OCI-LY1 (cell line): ENCODE measurements around the gene CDH22.

Source experiments
- H2AFZ ChIP-seq: fragments of 200-600 bp; sonication (generic), shearing (Covaris generic); 2 replicates; pipeline ENCODE4 v1.6.0; 2014; ENCODE audit warnings: antibody characterized with exemption, mild to moderate bottlenecking, low read length
- H3F3A ChIP-seq: fragments of 200-600 bp; sonication (generic), shearing (Covaris generic); 2 replicates; pipeline ENCODE4 v1.6.0; 2014; ENCODE audit warnings: mild to moderate bottlenecking, antibody characterized with exemption, low read length, moderate library complexity; ENCODE audit not compliant: insufficient read depth
- H3K27ac ChIP-seq: fragments of 200-600 bp; sonication (generic); 2 replicates; pipeline ENCODE4 v1.5.1; 2014; ENCODE audit warnings: low read length, mixed run types, mild to moderate bottlenecking, low read depth; ENCODE audit not compliant: poor library complexity, severe bottlenecking
- H3K27me3 ChIP-seq: fragments of 200-600 bp; sonication (generic); 2 replicates; pipeline ENCODE4 v1.6.0; 2014; ENCODE audit warnings: antibody characterized with exemption, mild to moderate bottlenecking, low read length, moderate library complexity; ENCODE audit not compliant: insufficient read depth
- H3K36me3 ChIP-seq: fragments of 200-600 bp; sonication (generic); 2 replicates; pipeline ENCODE4 v1.6.1; 2014; ENCODE audit warnings: mild to moderate bottlenecking, antibody characterized with exemption, low read length, moderate library complexity, mixed read lengths; ENCODE audit not compliant: insufficient read depth
- H3K4me1 ChIP-seq: fragments of 200-600 bp; sonication (generic); 2 replicates; pipeline ENCODE4 v1.5.1; 2014; ENCODE audit warnings: mild to moderate bottlenecking, low read length, moderate library complexity; ENCODE audit not compliant: insufficient read depth, severe bottlenecking
- H3K4me2 ChIP-seq: fragments of 200-600 bp; sonication (generic), shearing (Covaris generic); 2 replicates; pipeline ENCODE4 v1.6.1; 2014; ENCODE audit warnings: low read length
- H3K4me3 ChIP-seq: fragments of 200-600 bp; sonication (generic); 2 replicates; pipeline ENCODE4 v1.5.1; 2014; ENCODE audit warnings: low read length, low read depth, mild to moderate bottlenecking, mixed read lengths; ENCODE audit not compliant: poor library complexity, severe bottlenecking
- H3K79me2 ChIP-seq: fragments of 200-600 bp; shearing (Covaris generic); 2 replicates; pipeline ENCODE4 v1.6.1; 2016; ENCODE audit warnings: mixed run types, low read length, mixed read lengths; ENCODE audit not compliant: insufficient read depth
- H3K9ac ChIP-seq: fragments of 200-600 bp; sonication (generic), shearing (Covaris generic); 2 replicates; pipeline ENCODE4 v1.6.1; 2014; ENCODE audit warnings: mild to moderate bottlenecking, low read length, mixed read lengths
- H3K9me2 ChIP-seq: fragments of 200-600 bp; sonication (generic), shearing (Covaris generic); 2 replicates; pipeline ENCODE4 v1.6.1; 2014; ENCODE audit warnings: low read depth, mild to moderate bottlenecking, low read length, mixed read lengths
- H3K9me3 ChIP-seq: fragments of 200-600 bp; shearing (Covaris generic); 2 replicates; pipeline ENCODE4 v1.6.1; 2014; ENCODE audit warnings: low read length, mixed read lengths
- H4K20me1 ChIP-seq: fragments of 200-600 bp; sonication (generic), shearing (Covaris generic); 2 replicates; pipeline ENCODE4 v1.6.0; 2016; ENCODE audit warnings: mild to moderate bottlenecking, low read length; ENCODE audit not compliant: insufficient read depth
- EZH2 ChIP-seq: fragments of 200-600 bp; sonication (generic), shearing (Covaris generic); IDR thresholded peaks from 2 replicates; pipeline ENCODE4 v1.8.0; 2017; ENCODE audit warnings: borderline replicate concordance, mixed run types, mild to moderate bottlenecking, antibody characterized with exemption, low read length, moderate library complexity, mixed read lengths
- TF ChIP-seq, protein P1 (sequence below): fragments of 200-600 bp; sonication (generic), shearing (Covaris generic); IDR thresholded peaks from 2 replicates; pipeline ENCODE4 v1.5.1; 2017; ENCODE audit warnings: mild to moderate bottlenecking, antibody characterized with exemption, low read length, moderate library complexity, mixed read lengths

The CDH22 gene

DNA sequence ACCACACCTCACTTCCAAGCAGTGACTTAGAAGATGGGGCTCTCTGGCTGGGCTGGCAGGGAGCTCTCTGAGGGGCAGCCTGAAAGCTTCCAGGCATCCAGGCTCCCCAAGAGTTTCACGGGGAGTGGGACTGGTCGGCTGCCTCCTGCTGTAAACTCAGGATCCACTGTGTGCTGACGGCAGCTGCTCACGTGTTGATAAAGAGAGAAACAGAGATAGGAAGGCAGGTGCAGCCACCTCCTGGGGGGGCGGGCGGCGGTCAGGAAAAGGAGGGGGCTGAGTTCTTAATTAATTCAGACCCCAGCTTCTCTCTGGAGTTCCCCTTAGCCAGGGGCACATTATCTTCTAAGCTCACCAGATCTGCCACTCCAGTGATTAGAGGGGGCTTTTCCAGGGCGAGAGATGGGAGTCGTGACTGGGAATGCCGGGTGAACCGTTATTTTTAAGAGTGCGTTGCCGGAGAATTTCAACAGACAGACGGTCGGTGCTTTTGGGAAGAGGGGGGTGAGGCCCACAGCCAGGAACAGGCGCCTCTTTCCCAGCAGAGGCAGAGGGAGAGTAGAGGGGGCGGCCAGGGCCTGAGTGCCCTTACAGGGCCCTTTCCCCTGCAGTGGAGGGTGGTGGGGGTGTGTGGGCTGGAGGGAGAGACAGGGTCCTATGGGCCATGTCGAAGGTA lies 119.3 kb downstream of the CDH22 start:
- H3K9me3 ChIP-seq, result no peaks in the 10 kb centered on the region

DNA sequence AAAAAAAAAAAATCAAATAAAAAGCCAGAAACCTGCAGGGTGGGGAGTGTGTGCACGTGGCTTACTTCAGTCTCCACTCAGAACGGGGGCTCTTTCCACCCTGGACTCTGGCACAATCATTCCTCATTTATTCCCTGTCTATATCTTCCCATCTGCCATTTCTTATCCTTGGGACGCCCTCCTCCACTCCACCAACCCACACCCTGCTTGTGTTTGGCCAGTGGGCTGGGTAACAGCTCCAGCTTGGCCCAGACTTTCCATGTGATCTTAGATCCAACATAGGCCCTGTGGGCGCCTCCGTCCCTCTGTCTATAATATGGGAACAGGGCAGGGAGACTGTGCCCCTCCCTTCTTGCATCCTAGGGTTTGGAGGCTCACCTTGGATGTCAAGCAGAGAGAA lies 122.1 kb downstream of the CDH22 start:
- H3K79me2 ChIP-seq, result no peaks in the 10 kb centered on the region
- no peaks in the 10 kb centered on the region for H3K4me1 ChIP-seq
- H4K20me1 ChIP-seq, result no peaks in the 10 kb centered on the region
- H3K9me3 ChIP-seq, result no peaks in the 10 kb centered on the region
- no peak overlapping the region for H3K9ac ChIP-seq
- H3F3A ChIP-seq, result no peaks in the 10 kb centered on the region
- H3K27me3 ChIP-seq, result no peaks in the 10 kb centered on the region; the same call in 1 of the 2 replicates
- no peak overlapping the region for H3K4me2 ChIP-seq
- no peaks in the 10 kb centered on the region for H3K9me2 ChIP-seq
- H3K36me3 ChIP-seq, result no peaks in the 10 kb centered on the region
- no peak overlapping the region for H3K4me3 ChIP-seq
- TF ChIP-seq, protein P1, sequence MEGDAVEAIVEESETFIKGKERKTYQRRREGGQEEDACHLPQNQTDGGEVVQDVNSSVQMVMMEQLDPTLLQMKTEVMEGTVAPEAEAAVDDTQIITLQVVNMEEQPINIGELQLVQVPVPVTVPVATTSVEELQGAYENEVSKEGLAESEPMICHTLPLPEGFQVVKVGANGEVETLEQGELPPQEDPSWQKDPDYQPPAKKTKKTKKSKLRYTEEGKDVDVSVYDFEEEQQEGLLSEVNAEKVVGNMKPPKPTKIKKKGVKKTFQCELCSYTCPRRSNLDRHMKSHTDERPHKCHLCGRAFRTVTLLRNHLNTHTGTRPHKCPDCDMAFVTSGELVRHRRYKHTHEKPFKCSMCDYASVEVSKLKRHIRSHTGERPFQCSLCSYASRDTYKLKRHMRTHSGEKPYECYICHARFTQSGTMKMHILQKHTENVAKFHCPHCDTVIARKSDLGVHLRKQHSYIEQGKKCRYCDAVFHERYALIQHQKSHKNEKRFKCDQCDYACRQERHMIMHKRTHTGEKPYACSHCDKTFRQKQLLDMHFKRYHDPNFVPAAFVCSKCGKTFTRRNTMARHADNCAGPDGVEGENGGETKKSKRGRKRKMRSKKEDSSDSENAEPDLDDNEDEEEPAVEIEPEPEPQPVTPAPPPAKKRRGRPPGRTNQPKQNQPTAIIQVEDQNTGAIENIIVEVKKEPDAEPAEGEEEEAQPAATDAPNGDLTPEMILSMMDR, result no peak
- TF ChIP-seq EZH2, result no peak
- no peak overlapping the region for H2AFZ ChIP-seq
- H3K27ac ChIP-seq, result no peak overlapping the region

More for the DNA sequence above, 119.3 kb downstream of the CDH22 start:
- Histone ChIP-seq H3K27me3 (no peaks in the 10 kb centered on the region; the same call in 1 of the 2 replicates), H3K27ac (no peak overlapping the region), H4K20me1 (no peaks in the 10 kb centered on the region), H2AFZ (no peak overlapping the region), H3K9ac (no peak overlapping the region), H3F3A (no peaks in the 10 kb centered on the region), H3K9me2 (no peaks in the 10 kb centered on the region), H3K79me2 (no peaks in the 10 kb centered on the region), H3K4me3 (no peak overlapping the region), H3K4me2 (no peak overlapping the region), H3K36me3 (no peaks in the 10 kb centered on the region), H3K4me1 (no peaks in the 10 kb centered on the region)
- TF ChIP-seq, protein P1, result no peak
- TF ChIP-seq EZH2, result no peak

DNA sequence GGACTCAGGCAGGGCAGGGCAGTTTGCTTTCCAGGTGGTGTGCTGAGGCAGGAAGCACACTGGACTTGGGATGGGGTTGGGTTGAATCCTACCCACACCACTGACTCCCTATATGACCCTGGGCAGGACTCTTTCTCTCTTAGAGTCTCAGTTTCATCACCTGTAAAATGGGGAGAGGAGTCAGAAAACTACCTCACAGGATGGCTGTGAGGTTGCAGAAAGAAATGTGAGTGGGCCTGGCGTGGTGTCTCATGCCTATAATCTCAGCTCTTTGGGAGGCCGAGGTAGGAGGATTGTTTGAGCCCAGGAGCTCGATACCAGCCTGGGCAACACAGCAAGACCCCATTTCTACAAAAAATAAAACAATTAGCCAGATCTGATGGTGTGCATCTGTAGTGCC lies 122.9 kb downstream of the CDH22 start:
- Histone ChIP-seq H3K79me2 (no peaks in the 10 kb centered on the region), H3K27ac (no peak overlapping the region), H3K9me2 (no peaks in the 10 kb centered on the region), H3K36me3 (no peaks in the 10 kb centered on the region), H3K4me1 (no peaks in the 10 kb centered on the region), H3F3A (no peaks in the 10 kb centered on the region), H2AFZ (no peak overlapping the region), H3K4me2 (no peak overlapping the region), H3K27me3 (no peaks in the 10 kb centered on the region; the same call in 1 of the 2 replicates), H3K9me3 (no peaks in the 10 kb centered on the region), H3K4me3 (no peak overlapping the region), H4K20me1 (no peaks in the 10 kb centered on the region), H3K9ac (no peak overlapping the region)
- TF ChIP-seq EZH2, result no peak
- TF ChIP-seq, protein P1, result no peak
